Measurements from ENCODE around the gene UNG. TPM values are rescaled to one million over a fixed set of nuclear protein-coding genes. Genes with fewer than 3 reads are reported as not detected.

Gene UNG
- total RNA-seq, 1 donor from 2014 or later = 30.8 TPM

- no peak for DNase-seq (ENCODE audit: low spot score)
Observed at GRCh38 chr12:109089683-109090082, 7.7 kb upstream of the UNG start.

- DNase-seq (ENCODE audit: low spot score) = no peak
Observed at GRCh38 chr12:109092497-109093021, 4.8 kb upstream of the UNG start.

GRCh38 chr12:109093022-109093918 lies 4.1 kb upstream of the UNG start, which contains the start of gene ALKBH2:
Gene ALKBH2, minus strand, starts transcription at chr12:109093472. Its CDS starts 686 bp downstream, at chr12:109092786.
- DNase-seq (ENCODE audit: low spot score) = peak; percentile 93

- no peak for DNase-seq (ENCODE audit: low spot score)
Observed at GRCh38 chr12:109097140-109097434, 310 bp upstream of the UNG start.

GRCh38 chr12:109098183-109098604 lies 797 bp downstream of the UNG start:
- no peak for DNase-seq (ENCODE audit: low spot score)

GRCh38 chr12:109098651-109099050 lies 1.3 kb downstream of the UNG start:
- no peak for DNase-seq (ENCODE audit: low spot score)

GRCh38 chr12:109099431-109100020 lies 2.1 kb downstream of the UNG start:
- DNase-seq (ENCODE audit: low spot score) = no peak

- no peak for DNase-seq (ENCODE audit: low spot score)
Observed at GRCh38 chr12:109100741-109101140, 3.3 kb downstream of the UNG start.

GRCh38 chr12:109102491-109102890 lies 5.1 kb downstream of the UNG start:
- no peak for DNase-seq (ENCODE audit: low spot score)

GRCh38 chr12:109105176-109105575 lies 7.8 kb downstream of the UNG start:
- DNase-seq (ENCODE audit: low spot score) = no peak

- no peak for DNase-seq (ENCODE audit: low spot score)
Observed at GRCh38 chr12:109109746-109110350, 12.5 kb downstream of the UNG start.

GRCh38 chr12:109110988-109111495 lies 13.6 kb downstream of the UNG start:
- peak; percentile 93 for DNase-seq (ENCODE audit: low spot score)

GRCh38 chr12:109112720-109113465 lies 15.5 kb downstream of the UNG start:
- no peak for DNase-seq (ENCODE audit: low spot score)

GRCh38 chr12:109113661-109114321 lies 16.4 kb downstream of the UNG start:
- no peak for DNase-seq (ENCODE audit: low spot score)

- DNase-seq (ENCODE audit: low spot score) = no peak
Observed at GRCh38 chr12:109114644-109115043, 17.2 kb downstream of the UNG start.

- no peak for DNase-seq (ENCODE audit: low spot score)
Observed at GRCh38 chr12:109115404-109115757, 18.0 kb downstream of the UNG start.

GRCh38 chr12:109115758-109116610 lies 18.6 kb downstream of the UNG start, which contains the start of gene ACACB:
Gene ACACB, plus strand, starts transcription at chr12:109116587. Its CDS starts 22,819 bp downstream, at chr12:109139406.
- peak; percentile 71 for DNase-seq (ENCODE audit: low spot score)

- DNase-seq (ENCODE audit: low spot score) = no peak
Observed at GRCh38 chr12:109116611-109116949, 19.2 kb downstream of the UNG start.

GRCh38 chr12:109120095-109120494 lies 22.7 kb downstream of the UNG start:
- DNase-seq (ENCODE audit: low spot score) = no peak

GRCh38 chr12:109120557-109120956 lies 23.2 kb downstream of the UNG start:
- DNase-seq (ENCODE audit: low spot score) = no peak

Data from mucosa of gallbladder (tissue), 1 donor.